GM19025 (cell line): ENCODE measurements around the gene XIAP.

Source experiments
- ATAC-seq: cut with Tn5 transposase; IDR thresholded peaks from one replicate; pipeline ENCODE4 v1.9.1; 2021; ENCODE audit warnings: mild to moderate bottlenecking, low read depth, moderate library complexity; ENCODE audit not compliant: unreplicated experiment

Gene XIAP

DNA sequence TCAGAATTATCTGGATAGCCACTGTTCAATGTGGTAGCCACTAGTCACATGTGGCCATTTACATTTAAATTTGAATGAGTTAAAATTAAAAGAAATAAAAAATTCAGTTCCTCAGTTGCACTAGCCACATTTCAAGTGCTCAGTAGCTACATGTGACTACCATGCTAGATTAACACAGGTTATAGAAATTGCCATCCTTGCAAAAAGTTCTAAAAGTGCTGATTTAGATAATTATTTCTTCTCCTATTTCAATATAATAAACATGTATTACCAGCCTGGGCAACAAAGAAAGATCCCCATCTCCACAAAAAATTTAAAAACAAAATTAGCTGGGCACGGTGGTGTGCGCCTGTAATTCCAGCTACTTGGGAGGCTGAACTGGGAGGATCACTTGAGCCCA lies 90.0 kb downstream of the XIAP start:
- no peak for ATAC-seq

DNA sequence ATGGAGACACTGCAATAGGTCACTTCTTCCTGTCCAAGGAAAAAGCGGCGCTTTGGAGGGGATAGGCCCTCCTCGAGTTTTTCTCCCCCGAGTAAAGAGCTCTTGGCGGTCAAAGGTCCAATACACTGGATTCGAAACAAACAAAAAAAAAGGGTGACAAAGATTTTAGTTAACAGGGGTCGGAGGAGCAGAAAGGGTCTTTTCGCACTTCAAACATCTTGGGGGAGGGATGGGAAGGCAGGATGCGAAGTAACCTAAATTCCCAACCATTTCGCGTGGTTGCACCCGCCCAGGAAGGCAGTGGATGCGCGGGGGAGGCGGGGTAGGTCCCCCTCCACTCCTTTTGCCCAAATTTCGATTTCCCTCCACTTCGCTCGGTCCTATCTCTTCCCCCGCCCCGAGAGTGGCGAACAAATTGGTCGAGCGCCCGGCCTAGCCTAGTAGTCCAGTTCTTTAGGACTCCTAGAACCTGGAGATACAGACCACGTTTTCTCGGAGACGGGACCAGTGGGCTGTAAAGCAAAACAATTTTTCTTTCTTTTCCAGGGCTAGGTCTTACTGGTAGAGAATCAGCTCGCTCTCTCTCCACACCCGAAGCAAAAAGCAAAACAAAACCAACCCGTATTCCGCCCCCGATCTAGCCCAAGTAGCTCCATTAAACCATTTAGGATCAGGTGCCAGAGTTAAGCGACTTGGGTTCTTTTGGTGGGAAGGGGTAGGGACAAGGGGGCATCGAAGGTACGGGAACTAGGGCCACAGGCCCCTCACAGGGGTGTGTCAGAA lies 99.6 kb downstream of the XIAP start:
- no peak for ATAC-seq

DNA sequence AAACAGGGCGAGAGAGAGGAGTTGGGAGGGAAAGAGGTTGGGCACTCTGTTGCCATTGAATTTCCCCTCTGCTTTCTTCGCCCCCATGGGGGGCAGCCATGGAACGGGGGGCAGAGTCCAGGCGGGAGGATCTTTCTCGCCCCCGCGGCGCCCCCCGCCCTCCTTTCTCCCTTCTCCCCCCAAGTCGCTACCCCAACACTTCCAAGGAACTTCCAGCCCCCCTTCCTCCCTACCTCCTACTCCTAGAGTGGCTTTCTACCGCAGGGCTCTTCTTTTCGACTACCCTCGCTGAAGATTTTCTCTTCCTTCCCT lies 101.1 kb downstream of the XIAP start:
- ATAC-seq: no peak

GRCh38 chrX:123961268-123962005 lies 101.6 kb downstream of the XIAP start, which contains the start of gene STAG2:
TSS of gene STAG2 (plus strand) at chrX:123961706. CDS start at chrX:124022628, 60,922 bp downstream.
- no peak for ATAC-seq

DNA sequence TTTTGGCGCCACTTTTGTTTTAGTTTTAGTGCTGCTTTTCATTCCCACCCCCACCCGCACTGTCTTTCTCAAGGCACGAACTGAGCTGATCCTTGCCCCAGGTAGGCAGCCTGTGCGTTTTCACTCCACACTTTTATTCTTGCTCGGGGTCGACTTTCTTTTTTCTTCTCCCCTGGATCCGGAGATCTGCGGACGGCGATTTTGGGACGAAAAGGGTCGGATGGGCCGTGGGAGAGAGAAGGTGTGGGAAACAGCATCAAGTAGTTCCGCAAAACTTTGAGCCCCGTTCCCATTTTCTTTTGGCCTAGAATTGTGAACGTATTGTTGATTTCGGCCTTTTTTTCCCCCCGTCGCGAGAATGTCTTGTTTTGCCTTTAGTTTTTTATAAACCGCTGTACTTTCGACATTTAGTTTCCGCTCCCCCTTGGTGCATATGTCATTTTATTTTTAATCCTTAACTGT lies 102.2 kb downstream of the XIAP start:
- no peak for ATAC-seq

DNA sequence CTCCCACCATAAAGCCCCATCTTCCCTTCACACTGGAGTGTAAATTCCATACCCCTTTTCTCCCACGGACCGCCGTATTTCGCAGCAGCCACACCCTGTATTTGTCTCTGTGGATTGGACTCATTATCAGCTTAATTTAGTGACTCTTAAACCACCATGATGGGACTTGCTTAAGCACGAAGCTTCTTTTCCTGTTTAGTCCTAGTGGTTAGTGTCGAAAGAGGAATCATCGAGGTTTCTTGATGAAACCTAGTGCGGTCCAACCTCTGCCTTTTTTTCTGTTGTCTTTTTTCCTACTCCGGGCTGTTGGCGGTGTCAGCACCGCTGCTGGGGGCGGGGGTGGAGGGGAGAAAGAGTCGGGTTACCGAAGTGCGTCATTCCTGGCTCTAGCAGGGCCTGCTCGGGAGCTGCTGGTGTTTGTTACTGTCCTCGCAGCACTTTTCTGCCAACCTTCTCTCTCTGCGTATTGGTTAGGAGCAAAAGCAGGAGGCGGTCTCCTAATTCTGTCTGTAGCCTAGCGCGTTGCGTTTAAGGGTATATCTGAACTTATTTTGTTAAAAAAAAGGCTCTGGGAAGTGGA lies 103.0 kb downstream of the XIAP start:
- ATAC-seq: peak; percentile 57
